Neural cell (in vitro differentiated cells): ENCODE data around the gene YWHAG.

Source experiments
- CTCF ChIP-seq: fragments of 450-650 bp; IDR thresholded peaks from 2 replicates; pipeline ENCODE4 v1.5.1; 2014; ENCODE audit warnings: antibody characterized with exemption, mild to moderate bottlenecking, moderate library complexity; ENCODE audit not compliant: poor library complexity, severe bottlenecking
- EP300 ChIP-seq: fragments of 450-650 bp; conservative IDR thresholded peaks from 2 replicates; pipeline ENCODE4 v1.6.1; 2014; ENCODE audit warnings: antibody characterized with exemption, mild to moderate bottlenecking, moderate library complexity; ENCODE audit not compliant: poor library complexity, severe bottlenecking

GRCh38 chr7:76375251-76375650, 16.5 kb upstream of the YWHAG start:
- TF ChIP-seq EP300: no peak
- no peak for TF ChIP-seq CTCF
